Cardiac fibroblast (primary cell): ENCODE data around the gene DDX56.

ENCODE experiments used
- DNase-seq, 2 donors: peaks; one replicate each; pipeline versions ENCODE4 v3.0.0 to v3.0.0-alpha.2; 2010; ENCODE audit warnings: low read depth in 2 of 2
- H3K4me3 ChIP-seq, 2 donors: replicated peaks in 1 of 2; 1 replicate in 1 of 2; 2 replicates in 1 of 2; pipeline ENCODE4 v1.5.1; 2011; ENCODE audit warnings: low read depth in 2 of 2, low read length in 2 of 2, mild to moderate bottlenecking in 2 of 2, moderate library complexity in 1 of 2
- CTCF ChIP-seq: IDR thresholded peaks from one replicate; pipeline ENCODE4 v1.5.1; 2011; ENCODE audit warnings: low read depth, mild to moderate bottlenecking, low read length, inconsistent platforms

Gene DDX56

GRCh38 chr7:44539669-44540506 lies 33.8 kb downstream of the DDX56 start:
- TF ChIP-seq CTCF, result no peak
- no peak for DNase-seq
- H3K4me3 ChIP-seq, result no peak overlapping the region

- H3K4me3 ChIP-seq, result no peak overlapping the region
- TF ChIP-seq CTCF, result no peak
- DNase-seq, result no peak
These were observed 34.7 kb downstream of the DDX56 start for GRCh38 chr7:44538798-44539668.

- H3K4me3 ChIP-seq, result no peak overlapping the region
- DNase-seq, result no peak
- TF ChIP-seq CTCF, result no peak
These were observed 35.5 kb downstream of the DDX56 start for GRCh38 chr7:44538093-44538797.

GRCh38 chr7:44537442-44537841 lies 36.3 kb downstream of the DDX56 start:
- no peak overlapping the region for H3K4me3 ChIP-seq
- TF ChIP-seq CTCF, result no peak
- no peak for DNase-seq

GRCh38 chr7:44536090-44536489 lies 37.6 kb downstream of the DDX56 start:
- TF ChIP-seq CTCF, result no peak
- no peak for DNase-seq
- H3K4me3 ChIP-seq, result no peak overlapping the region

GRCh38 chr7:44535348-44536064 lies 38.2 kb downstream of the DDX56 start:
- no peak for DNase-seq

More at GRCh38 chr7:44535348-44536064, 38.2 kb downstream of the DDX56 start:
- no peak for TF ChIP-seq CTCF
- H3K4me3 ChIP-seq, result no peak overlapping the region
